Peyer's patch (tissue), 4 donors: ENCODE data around the gene SH3RF3.

ENCODE experiments used
- POLR2A ChIP-seq, 2 donors: fragments of 450-650 bp; IDR thresholded peaks; one replicate each; pipeline ENCODE4 v1.5.1; 2017; ENCODE audit warnings: antibody characterized with exemption in 2 of 2, mild to moderate bottlenecking in 2 of 2, moderate library complexity in 2 of 2
- TF ChIP-seq, protein P1 (sequence below), 6 experiments: fragments of 450-650 bp in 4 of 6; fragments of 200-600 bp in 2 of 6; sonication (generic) in 1 of 6; IDR thresholded peaks; one replicate each; pipeline ENCODE4 v1.5.1; 2017 to 2019; ENCODE audit warnings: antibody characterized with exemption in 6 of 6, mild to moderate bottlenecking in 3 of 6, moderate library complexity in 1 of 6

DNA sequence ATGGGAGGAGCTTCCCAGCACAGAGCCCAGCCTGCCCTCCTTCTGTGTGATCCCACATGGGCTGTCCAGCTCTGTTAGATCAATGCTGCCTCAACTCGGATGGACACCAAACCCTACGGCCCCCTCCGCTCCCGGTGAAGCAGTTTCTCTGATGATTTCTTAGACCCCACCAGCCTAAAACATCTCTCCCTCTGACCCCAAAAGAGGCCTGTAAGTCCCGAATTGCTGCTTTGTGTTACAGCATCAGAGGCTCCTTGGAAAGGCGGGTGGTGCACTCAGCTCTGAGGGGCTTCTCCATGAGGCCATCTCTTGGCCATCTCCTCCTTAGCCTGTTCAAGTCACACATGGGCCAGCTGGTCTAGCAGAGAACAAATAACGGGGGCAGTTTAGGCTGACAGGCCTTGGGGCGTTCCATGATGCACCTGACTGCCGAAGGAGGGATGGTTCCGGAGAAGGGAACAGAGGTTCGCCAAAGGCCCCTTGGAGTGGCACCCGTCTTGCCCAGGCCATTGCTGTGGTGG lies 240.7 kb downstream of the SH3RF3 start:
- TF ChIP-seq, protein P1, sequence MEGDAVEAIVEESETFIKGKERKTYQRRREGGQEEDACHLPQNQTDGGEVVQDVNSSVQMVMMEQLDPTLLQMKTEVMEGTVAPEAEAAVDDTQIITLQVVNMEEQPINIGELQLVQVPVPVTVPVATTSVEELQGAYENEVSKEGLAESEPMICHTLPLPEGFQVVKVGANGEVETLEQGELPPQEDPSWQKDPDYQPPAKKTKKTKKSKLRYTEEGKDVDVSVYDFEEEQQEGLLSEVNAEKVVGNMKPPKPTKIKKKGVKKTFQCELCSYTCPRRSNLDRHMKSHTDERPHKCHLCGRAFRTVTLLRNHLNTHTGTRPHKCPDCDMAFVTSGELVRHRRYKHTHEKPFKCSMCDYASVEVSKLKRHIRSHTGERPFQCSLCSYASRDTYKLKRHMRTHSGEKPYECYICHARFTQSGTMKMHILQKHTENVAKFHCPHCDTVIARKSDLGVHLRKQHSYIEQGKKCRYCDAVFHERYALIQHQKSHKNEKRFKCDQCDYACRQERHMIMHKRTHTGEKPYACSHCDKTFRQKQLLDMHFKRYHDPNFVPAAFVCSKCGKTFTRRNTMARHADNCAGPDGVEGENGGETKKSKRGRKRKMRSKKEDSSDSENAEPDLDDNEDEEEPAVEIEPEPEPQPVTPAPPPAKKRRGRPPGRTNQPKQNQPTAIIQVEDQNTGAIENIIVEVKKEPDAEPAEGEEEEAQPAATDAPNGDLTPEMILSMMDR (IDR thresholded peaks at IDR 0.05): no peak
- no peak for TF ChIP-seq POLR2A (IDR thresholded peaks at IDR 0.05)
